Duodenal mucosa (tissue), 2 donors: ENCODE data around the gene PTBP1.
"Not testable (repeated sequence)": the region's sequence is repeated elsewhere in the genome, so short reads cannot be mapped to it uniquely, and the experiment has no call there.

Experiments
- H3K27ac ChIP-seq: one replicate; pipeline ENCODE4 v1.7.0; 2013; ENCODE audit warnings: low read depth, low read length
- H3K27me3 ChIP-seq, 2 donors: one replicate each; pipeline ENCODE4 v1.7.0; 2013; ENCODE audit warnings: low read length in 2 of 2, control low read depth in 1 of 2; ENCODE audit not compliant: insufficient read depth in 2 of 2, control insufficient read depth in 1 of 2
- H3K36me3 ChIP-seq, 2 donors: one replicate each; pipeline ENCODE4 v1.7.0; 2013; ENCODE audit warnings: low read length in 2 of 2, control low read depth in 1 of 2; ENCODE audit not compliant: insufficient read depth in 2 of 2, control insufficient read depth in 1 of 2
- H3K4me1 ChIP-seq, 2 donors: one replicate each; pipeline ENCODE4 v1.7.0; 2013; ENCODE audit warnings: low read length in 2 of 2, control low read depth in 1 of 2; ENCODE audit not compliant: insufficient read depth in 2 of 2, control insufficient read depth in 1 of 2
- H3K4me3 ChIP-seq, 2 donors: one replicate each; pipeline ENCODE4 v1.7.0; 2013; ENCODE audit warnings: low read length in 2 of 2, low read depth in 1 of 2
- H3K9ac ChIP-seq, 2 donors: one replicate each; pipeline ENCODE4 v1.7.0; 2013; ENCODE audit warnings: low read length in 2 of 2, low read depth in 1 of 2
- H3K9me3 ChIP-seq, 2 donors: one replicate each; pipeline ENCODE4 v1.7.0; 2013; ENCODE audit warnings: low read length in 2 of 2, control low read depth in 1 of 2; ENCODE audit not compliant: control insufficient read depth in 1 of 2

The PTBP1 gene

GRCh38 chr19:845707-846521 is 48.7 kb downstream of the PTBP1 start:
- peaks cover 16 to 36% of the 10 kb centered on the region in 2 donors for H3K27me3 ChIP-seq

GRCh38 chr19:848386-848921 is 51.2 kb downstream of the PTBP1 start:
- no peaks in the 10 kb centered on the region for H3K9me3 ChIP-seq
- no peak overlapping the region for H3K27ac ChIP-seq
- H3K4me3 ChIP-seq, result no peak overlapping the region
- H3K4me1 ChIP-seq, result no peaks in the 10 kb centered on the region
- peaks cover 16 to 29% of the 10 kb centered on the region in 2 donors for H3K27me3 ChIP-seq
- no peak overlapping the region for H3K9ac ChIP-seq
- no peaks in the 10 kb centered on the region for H3K36me3 ChIP-seq

More at GRCh38 chr19:845707-846521, 48.7 kb downstream of the PTBP1 start:
- H3K9ac ChIP-seq, result no peak overlapping the region
- H3K9me3 ChIP-seq, result no peaks in the 10 kb centered on the region
- no peak overlapping the region for H3K27ac ChIP-seq
- H3K4me3 ChIP-seq, result no peak overlapping the region
- H3K36me3 ChIP-seq, result no peaks in the 10 kb centered on the region
- H3K4me1 ChIP-seq, result no peaks in the 10 kb centered on the region

GRCh38 chr19:849195-849594 is 51.9 kb downstream of the PTBP1 start:
- H3K27ac ChIP-seq, H3K36me3 ChIP-seq, H3K9me3 ChIP-seq, H3K9ac ChIP-seq, H3K4me3 ChIP-seq, H3K4me1 ChIP-seq: not testable (repeated sequence)
- H3K27me3 ChIP-seq, result peaks cover 16 to 28% of the 10 kb centered on the region in 2 donors

GRCh38 chr19:850221-850978 is 53.1 kb downstream of the PTBP1 start:
- Histone ChIP-seq H3K9me3 (no peaks in the 10 kb centered on the region), H3K4me3 (no peak overlapping the region), H3K27me3 (peaks cover 16 to 25% of the 10 kb centered on the region in 2 donors), H3K36me3 (no peaks in the 10 kb centered on the region), H3K4me1 (no peaks in the 10 kb centered on the region), H3K27ac (peak overlapping the region; percentile 22), H3K9ac (no peak overlapping the region)

- Histone ChIP-seq H3K4me3 (no peak overlapping the region), H3K9ac (no peak overlapping the region), H3K27ac (peak overlapping the region; percentile 22), H3K36me3 (no peaks in the 10 kb centered on the region), H3K27me3 (peaks cover 16 to 20% of the 10 kb centered on the region in 2 donors), H3K9me3 (no peaks in the 10 kb centered on the region), H3K4me1 (no peaks in the 10 kb centered on the region)
These were observed 53.7 kb downstream of the PTBP1 start for GRCh38 chr19:850979-851335.

GRCh38 chr19:852136-853013 is 55.1 kb downstream of the PTBP1 start, which contains the start of gene ELANE:
ELANE (plus strand) TSS chr19:852303; CDS start chr19:852329, 26 bp downstream.
- Histone ChIP-seq H3K9me3 (no peaks in the 10 kb centered on the region), H3K4me3 (no peak within 1 kb of the TSS), H3K27ac (no peak within 1 kb of the TSS), H3K36me3 (no peaks in the 10 kb centered on the region), H3K9ac (no peak within 1 kb of the TSS), H3K27me3 (peaks cover 9 to 10% of the 10 kb centered on the region in 2 donors), H3K4me1 (no peaks in the 10 kb centered on the region)

GRCh38 chr19:853014-853585 is 55.8 kb downstream of the PTBP1 start:
- Histone ChIP-seq H3K36me3 (no peaks in the 10 kb centered on the region), H3K27me3 (peaks cover 4 to 6% of the 10 kb centered on the region in 2 donors), H3K9me3 (no peaks in the 10 kb centered on the region), H3K4me1 (no peaks in the 10 kb centered on the region), H3K27ac (no peak overlapping the region), H3K4me3 (no peak overlapping the region), H3K9ac (no peak overlapping the region)

- not testable (repeated sequence) for H3K27me3 ChIP-seq, H3K4me1 ChIP-seq, H3K9me3 ChIP-seq, H3K27ac ChIP-seq, H3K4me3 ChIP-seq, H3K9ac ChIP-seq, H3K36me3 ChIP-seq
These were observed 56.5 kb downstream of the PTBP1 start for GRCh38 chr19:853614-854220.

- no peak overlapping the region for H3K9ac ChIP-seq
- no peak overlapping the region for H3K27ac ChIP-seq
- peaks cover 0 to 12% of the 10 kb centered on the region in 2 donors for H3K27me3 ChIP-seq
- H3K36me3 ChIP-seq, result no peaks in the 10 kb centered on the region
- H3K4me1 ChIP-seq, result no peaks in the 10 kb centered on the region
- no peaks in the 10 kb centered on the region for H3K9me3 ChIP-seq
- H3K4me3 ChIP-seq, result no peak overlapping the region
These were observed 57.3 kb downstream of the PTBP1 start for GRCh38 chr19:854549-854948.
